ENCODE measurements around the gene AADAT.
"Not testable (repeated sequence)": the region's sequence is repeated elsewhere in the genome, so short reads cannot be mapped to it uniquely, and the experiment has no call there.

AADAT gene

GRCh38 chr4:170089668-170090351 lies at the start of gene AADAT:
AADAT (minus strand) TSS chr4:170089956; CDS start chr4:170089690, 266 bp downstream.
- peak within 1 kb of the TSS; percentile 21; the same call in 1 of the 2 replicates for H3K27ac ChIP-seq (ENCODE audit: low read depth, low read length)
- H2AFZ ChIP-seq (ENCODE audit: low read length, unreplicated experiment) = peak within 1 kb of the TSS; percentile 93
- H3K79me2 ChIP-seq (ENCODE audit: control insufficient read depth, insufficient read depth, low read length, unreplicated experiment) = no peaks in the 10 kb centered on the region
- H3K4me3 ChIP-seq (ENCODE audit: low read depth, low read length) = peak within 1 kb of the TSS; percentile 93
- no peaks in the 10 kb centered on the region; the same call in 1 of the 2 replicates for H3K36me3 ChIP-seq (ENCODE audit: insufficient read depth, low read length)
- H3K27me3 ChIP-seq (ENCODE audit: insufficient read depth, low read length) = peaks cover 2% of the 10 kb centered on the region; the same call in 1 of the 2 replicates
- H3K4me1 ChIP-seq (ENCODE audit: control insufficient read depth, insufficient read depth, low read length, unreplicated experiment) = peaks cover 10% of the 10 kb centered on the region

GRCh38 chr4:170138580-170139194 lies 48.9 kb upstream of the AADAT start:
- Histone ChIP-seq H3K27ac (ENCODE audit: low read depth, low read length) (no peak overlapping the region), H3K79me2 (ENCODE audit: control insufficient read depth, insufficient read depth, low read length, unreplicated experiment) (no peaks in the 10 kb centered on the region), H2AFZ (ENCODE audit: low read length, unreplicated experiment) (no peak overlapping the region), H3K36me3 (ENCODE audit: insufficient read depth, low read length) (no peaks in the 10 kb centered on the region), H3K4me1 (ENCODE audit: control insufficient read depth, insufficient read depth, low read length, unreplicated experiment) (peaks cover 4% of the 10 kb centered on the region), H3K4me3 (ENCODE audit: low read depth, low read length) (no peak overlapping the region), H3K27me3 (ENCODE audit: insufficient read depth, low read length) (peaks cover 37% of the 10 kb centered on the region)

GRCh38 chr4:170137927-170138326 lies 48.2 kb upstream of the AADAT start:
- Histone ChIP-seq H3K4me3 (ENCODE audit: low read depth, low read length) (no peak overlapping the region), H3K4me1 (ENCODE audit: control insufficient read depth, insufficient read depth, low read length, unreplicated experiment) (peaks cover 4% of the 10 kb centered on the region), H3K79me2 (ENCODE audit: control insufficient read depth, insufficient read depth, low read length, unreplicated experiment) (no peaks in the 10 kb centered on the region), H3K36me3 (ENCODE audit: insufficient read depth, low read length) (no peaks in the 10 kb centered on the region), H3K27ac (ENCODE audit: low read depth, low read length) (no peak overlapping the region), H3K27me3 (ENCODE audit: insufficient read depth, low read length) (peaks cover 42% of the 10 kb centered on the region), H2AFZ (ENCODE audit: low read length, unreplicated experiment) (no peak overlapping the region)

GRCh38 chr4:170137466-170137865 lies 47.7 kb upstream of the AADAT start:
- H3K4me3 ChIP-seq (ENCODE audit: low read depth, low read length) = no peak overlapping the region
- H3K79me2 ChIP-seq (ENCODE audit: control insufficient read depth, insufficient read depth, low read length, unreplicated experiment) = no peaks in the 10 kb centered on the region
- H3K4me1 ChIP-seq (ENCODE audit: control insufficient read depth, insufficient read depth, low read length, unreplicated experiment) = peaks cover 4% of the 10 kb centered on the region
- H2AFZ ChIP-seq (ENCODE audit: low read length, unreplicated experiment) = no peak overlapping the region
- H3K36me3 ChIP-seq (ENCODE audit: insufficient read depth, low read length) = no peaks in the 10 kb centered on the region
- no peak overlapping the region for H3K27ac ChIP-seq (ENCODE audit: low read depth, low read length)
- H3K27me3 ChIP-seq (ENCODE audit: insufficient read depth, low read length) = peaks cover 43% of the 10 kb centered on the region

- H3K79me2 ChIP-seq (ENCODE audit: control insufficient read depth, insufficient read depth, low read length, unreplicated experiment) = no peaks in the 10 kb centered on the region
- H2AFZ ChIP-seq (ENCODE audit: low read length, unreplicated experiment) = no peak overlapping the region
- H3K4me3 ChIP-seq (ENCODE audit: low read depth, low read length) = no peak overlapping the region
- no peak overlapping the region for H3K27ac ChIP-seq (ENCODE audit: low read depth, low read length)
- no peaks in the 10 kb centered on the region for H3K36me3 ChIP-seq (ENCODE audit: insufficient read depth, low read length)
- H3K27me3 ChIP-seq (ENCODE audit: insufficient read depth, low read length) = peaks cover 35% of the 10 kb centered on the region
- peaks cover under 1% of the 10 kb centered on the region for H3K4me1 ChIP-seq (ENCODE audit: control insufficient read depth, insufficient read depth, low read length, unreplicated experiment)
These were observed 45.1 kb upstream of the AADAT start for GRCh38 chr4:170134821-170135220.

- Histone ChIP-seq H3K79me2 (ENCODE audit: control insufficient read depth, insufficient read depth, low read length, unreplicated experiment) (no peaks in the 10 kb centered on the region), H3K27ac (ENCODE audit: low read depth, low read length) (no peak overlapping the region), H3K4me3 (ENCODE audit: low read depth, low read length) (no peak overlapping the region), H3K36me3 (ENCODE audit: insufficient read depth, low read length) (no peaks in the 10 kb centered on the region), H3K27me3 (ENCODE audit: insufficient read depth, low read length) (peaks cover 27% of the 10 kb centered on the region), H2AFZ (ENCODE audit: low read length, unreplicated experiment) (no peak overlapping the region), H3K4me1 (ENCODE audit: control insufficient read depth, insufficient read depth, low read length, unreplicated experiment) (no peaks in the 10 kb centered on the region)
These were observed 38.6 kb upstream of the AADAT start for GRCh38 chr4:170128219-170128804.

- no peak overlapping the region for H3K27ac ChIP-seq (ENCODE audit: low read depth, low read length)
- H3K79me2 ChIP-seq (ENCODE audit: control insufficient read depth, insufficient read depth, low read length, unreplicated experiment) = no peaks in the 10 kb centered on the region
- H3K4me3 ChIP-seq (ENCODE audit: low read depth, low read length) = no peak overlapping the region
- no peaks in the 10 kb centered on the region for H3K36me3 ChIP-seq (ENCODE audit: insufficient read depth, low read length)
- peaks cover 28% of the 10 kb centered on the region for H3K27me3 ChIP-seq (ENCODE audit: insufficient read depth, low read length)
- no peaks in the 10 kb centered on the region for H3K4me1 ChIP-seq (ENCODE audit: control insufficient read depth, insufficient read depth, low read length, unreplicated experiment)
- no peak overlapping the region for H2AFZ ChIP-seq (ENCODE audit: low read length, unreplicated experiment)
These were observed 38.0 kb upstream of the AADAT start for GRCh38 chr4:170127758-170128157.

- Histone ChIP-seq H3K36me3 (ENCODE audit: insufficient read depth, low read length) (no peaks in the 10 kb centered on the region), H3K27ac (ENCODE audit: low read depth, low read length) (no peak overlapping the region), H2AFZ (ENCODE audit: low read length, unreplicated experiment) (no peak overlapping the region), H3K4me3 (ENCODE audit: low read depth, low read length) (no peak overlapping the region), H3K4me1 (ENCODE audit: control insufficient read depth, insufficient read depth, low read length, unreplicated experiment) (no peaks in the 10 kb centered on the region), H3K79me2 (ENCODE audit: control insufficient read depth, insufficient read depth, low read length, unreplicated experiment) (no peaks in the 10 kb centered on the region), H3K27me3 (ENCODE audit: insufficient read depth, low read length) (peaks cover 32% of the 10 kb centered on the region)
These were observed 34.6 kb upstream of the AADAT start for GRCh38 chr4:170124406-170124805.

GRCh38 chr4:170122252-170122651 lies 32.5 kb upstream of the AADAT start:
- Histone ChIP-seq H3K4me3 (ENCODE audit: low read depth, low read length) (no peak overlapping the region), H2AFZ (ENCODE audit: low read length, unreplicated experiment) (no peak overlapping the region), H3K36me3 (ENCODE audit: insufficient read depth, low read length) (no peaks in the 10 kb centered on the region), H3K27me3 (ENCODE audit: insufficient read depth, low read length) (peaks cover 30% of the 10 kb centered on the region), H3K79me2 (ENCODE audit: control insufficient read depth, insufficient read depth, low read length, unreplicated experiment) (no peaks in the 10 kb centered on the region), H3K4me1 (ENCODE audit: control insufficient read depth, insufficient read depth, low read length, unreplicated experiment) (no peaks in the 10 kb centered on the region), H3K27ac (ENCODE audit: low read depth, low read length) (no peak overlapping the region)

GRCh38 chr4:170114636-170115035 lies 24.9 kb upstream of the AADAT start:
- Histone ChIP-seq H3K27ac (ENCODE audit: low read depth, low read length) (no peak overlapping the region), H3K4me3 (ENCODE audit: low read depth, low read length) (no peak overlapping the region), H3K79me2 (ENCODE audit: control insufficient read depth, insufficient read depth, low read length, unreplicated experiment) (no peaks in the 10 kb centered on the region), H3K4me1 (ENCODE audit: control insufficient read depth, insufficient read depth, low read length, unreplicated experiment) (peaks cover 8% of the 10 kb centered on the region), H3K36me3 (ENCODE audit: insufficient read depth, low read length) (no peaks in the 10 kb centered on the region), H3K27me3 (ENCODE audit: insufficient read depth, low read length) (peaks cover 22% of the 10 kb centered on the region), H2AFZ (ENCODE audit: low read length, unreplicated experiment) (no peak overlapping the region)

GRCh38 chr4:170114183-170114582 lies 24.4 kb upstream of the AADAT start:
- not testable (repeated sequence) for H2AFZ ChIP-seq (ENCODE audit: low read length, unreplicated experiment); H3K79me2 ChIP-seq (ENCODE audit: control insufficient read depth, insufficient read depth, low read length, unreplicated experiment); H3K4me3 ChIP-seq (ENCODE audit: low read depth, low read length); H3K27ac ChIP-seq (ENCODE audit: low read depth, low read length); H3K36me3 ChIP-seq (ENCODE audit: insufficient read depth, low read length)
- H3K4me1 ChIP-seq (ENCODE audit: control insufficient read depth, insufficient read depth, low read length, unreplicated experiment) = peaks cover 12% of the 10 kb centered on the region
- H3K27me3 ChIP-seq (ENCODE audit: insufficient read depth, low read length) = peaks cover 22% of the 10 kb centered on the region

Data from ACC112 (cell line).